Measurements from ENCODE around the gene CARMIL1. TPM values are rescaled to one million over a fixed set of nuclear protein-coding genes. Genes with fewer than 3 reads are reported as not detected.

CARMIL1 gene
- total and polyA plus RNA-seq, 10 of the 15 experiments (the other 5 are each of a cell fraction or from before 2014, with no cell fraction given) = 6.4 to 18.1 (median 10.3) TPM

GRCh38 chr6:25267662-25268061 lies 11.5 kb upstream of the CARMIL1 start (continued):
- TF ChIP-seq ZNF592 (IDR thresholded peaks at IDR 0.05) = no peak
- TF ChIP-seq KLF5 (IDR thresholded peaks at IDR 0.05; ENCODE audit: partially characterized antibody) = no peak
- TF ChIP-seq ZNF384 (IDR thresholded peaks at IDR 0.05; ENCODE audit: borderline replicate concordance, low read depth, low read length) = no peak
- no peak for TF ChIP-seq ZSCAN29 (IDR thresholded peaks at IDR 0.05)
- no peak for TF ChIP-seq TCF7 (IDR thresholded peaks at IDR 0.05; ENCODE audit: borderline replicate concordance)
- TF ChIP-seq BCL3 (IDR thresholded peaks at IDR 0.05; ENCODE audit: borderline replicate concordance, insufficient read depth, low read depth, low read length, poor library complexity, severe bottlenecking) = no peak
- no peak for TF ChIP-seq PAX8 (IDR thresholded peaks at IDR 0.05)
- TF ChIP-seq STAT3 (IDR thresholded peaks at IDR 0.05; ENCODE audit: low read depth, low read length) = no peak
- TF ChIP-seq ATF3 (IDR thresholded peaks at IDR 0.05; ENCODE audit: borderline replicate concordance, extremely low read depth, low read depth, low read length) = no peak
- no peak for TF ChIP-seq ZNF622 (IDR thresholded peaks at IDR 0.05)
